Measurements from ENCODE around the gene MEPCE. TPM values are rescaled to one million over a fixed set of nuclear protein-coding genes. Genes with fewer than 3 reads are reported as not detected.
A peak's percentile ranks its signal among the peaks of the same experiment; 100 is the strongest.

MEPCE gene
- total and polyA plus RNA-seq, 2 of the 8 experiments (the other 6 are each of a cell fraction or from before 2014, with no cell fraction given) = 22.8 to 48.8 TPM

DNA sequence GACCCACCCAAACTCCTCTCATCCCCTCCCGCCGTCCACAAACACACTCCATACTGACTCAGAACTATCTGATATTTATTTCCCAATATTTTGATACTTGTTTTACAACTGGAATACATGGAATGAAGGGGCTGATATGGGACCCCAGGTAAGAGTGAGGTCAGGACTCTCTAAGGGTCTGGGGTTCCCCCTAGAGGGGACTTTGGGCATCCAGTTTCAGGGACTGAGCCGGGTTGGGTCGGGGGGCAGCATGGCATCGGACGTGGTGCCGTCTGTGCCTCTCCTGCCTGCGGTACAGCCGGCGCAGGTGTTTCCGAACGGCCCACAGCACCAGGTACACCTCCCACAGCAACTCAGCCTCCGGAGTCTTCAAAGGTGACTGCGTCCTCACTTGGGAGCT is 26.9 kb downstream of the MEPCE start:
- Histone ChIP-seq H3K18ac (ENCODE audit: extremely low read depth, low read length) (no peak overlapping the region), H4K91ac (replicated peaks; ENCODE audit: insufficient read length, low read length) (no peak overlapping the region), H3K36me3 (ENCODE audit: control insufficient read depth in 2 of 4, insufficient read depth in 4 of 4, low read length in 3 of 4) (no peaks in the 10 kb centered on the region), H3K79me2 (ENCODE audit: control insufficient read depth in 1 of 2, insufficient read depth in 2 of 2, low read length in 2 of 2) (no peaks in the 10 kb centered on the region), H3K27ac (ENCODE audit: low read depth, low read length) (no peak overlapping the region), H2BK20ac (ENCODE audit: low read length) (0 out of 2 replicates have a peak overlapping the region, but pooled peaks have one; percentile 61), H3K14ac (ENCODE audit: insufficient read length) (no peak overlapping the region), H3K9me3 (ENCODE audit: insufficient read depth in 2 of 2, low read depth in 1 of 2, low read length in 1 of 2) (no peaks in the 10 kb centered on the region), H3K4me2 (ENCODE audit: insufficient read depth in 1 of 2, low read depth in 2 of 2, low read length in 2 of 2) (no peak overlapping the region), H2AFZ (ENCODE audit: low read length) (0 out of 2 replicates have a peak overlapping the region, but pooled peaks have one; percentile 94), H3K4me3 (ENCODE audit: extremely low read depth in 1 of 4, insufficient read depth in 2 of 4, low read depth in 3 of 4, low read length in 4 of 4) (no peak overlapping the region), H3K4ac (replicated peaks; ENCODE audit: insufficient read length, low read depth, low read length) (no peak overlapping the region), H2BK5ac (ENCODE audit: low read depth, low read length) (0 out of 2 replicates have a peak overlapping the region, but pooled peaks have one; percentile 78), H3K23ac (ENCODE audit: insufficient read length) (no peak overlapping the region), H4K20me1 (replicated peaks in 1 of 2; ENCODE audit: control insufficient read depth in 1 of 2, insufficient read depth in 2 of 2, low read length in 2 of 2) (no peaks in the 10 kb centered on the region), H3K9ac (replicated peaks in 1 of 4; ENCODE audit: extremely low read depth in 1 of 4, low read depth in 3 of 4, low read length in 3 of 4) (no peak overlapping the region), H2BK15ac (ENCODE audit: low read length) (peak overlapping the region; percentile 65), H3K23me2 (ENCODE audit: low read depth, low read length) (no peaks in the 10 kb centered on the region), H3K4me1 (replicated peaks in 1 of 4; ENCODE audit: control insufficient read depth in 3 of 4, insufficient read depth in 4 of 4, low read length in 3 of 4) (peaks cover 0 to 8% (median 6%) of the 10 kb centered on the region in 4 experiments; a peak in 6 of 7 replicates), H4K8ac (ENCODE audit: extremely low read depth, insufficient read depth, low read length) (no peak overlapping the region), H2BK120ac (replicated peaks; ENCODE audit: low read depth, low read length) (no peak overlapping the region), H4K5ac (ENCODE audit: insufficient read length, low read depth, low read length) (no peak overlapping the region), H3K56ac (replicated peaks; ENCODE audit: insufficient read length, low read depth, low read length) (no peak overlapping the region), H2AK5ac (ENCODE audit: low read depth, low read length) (no peak overlapping the region), H2BK12ac (ENCODE audit: low read depth, low read length) (0 out of 2 replicates have a peak overlapping the region, but pooled peaks have one; percentile 72), H3K79me1 (ENCODE audit: low read depth, low read length) (no peaks in the 10 kb centered on the region), H3K27me3 (replicated peaks in 1 of 4; ENCODE audit: control insufficient read depth in 3 of 4, extremely low read depth in 1 of 4, insufficient read depth in 3 of 4, low read length in 3 of 4) (no peaks in the 10 kb centered on the region)
- ChIA-PET POLR2A (ENCODE audit: partially characterized antibody) (interaction anchor here (0.6 to 8.2 kb wide), 7 partner anchors 9 to 128 kb away, joined by 3 to 81 read pairs (median 4); partner anchors contain the start of genes MEPCE, TSC22D4 and ZCWPW1), CTCF (ENCODE audit: partially characterized antibody) (interaction anchor here (0.6 to 8.3 kb wide), 21 partner anchors 6 to 323 kb away, joined by 3 to 70 read pairs (median 5); partner anchors contain the start of gene SPACDR)
- TF ChIP-seq HDAC6 (IDR thresholded peaks at IDR 0.05; ENCODE audit: low read depth, low read length) = no peak
- TF ChIP-seq SP1 (IDR thresholded peaks at IDR 0.05; ENCODE audit: low read depth, low read length) = no peak
- TF ChIP-seq SP4 (IDR thresholded peaks at IDR 0.05; ENCODE audit: low read length) = no peak
- TF ChIP-seq, protein P1, sequence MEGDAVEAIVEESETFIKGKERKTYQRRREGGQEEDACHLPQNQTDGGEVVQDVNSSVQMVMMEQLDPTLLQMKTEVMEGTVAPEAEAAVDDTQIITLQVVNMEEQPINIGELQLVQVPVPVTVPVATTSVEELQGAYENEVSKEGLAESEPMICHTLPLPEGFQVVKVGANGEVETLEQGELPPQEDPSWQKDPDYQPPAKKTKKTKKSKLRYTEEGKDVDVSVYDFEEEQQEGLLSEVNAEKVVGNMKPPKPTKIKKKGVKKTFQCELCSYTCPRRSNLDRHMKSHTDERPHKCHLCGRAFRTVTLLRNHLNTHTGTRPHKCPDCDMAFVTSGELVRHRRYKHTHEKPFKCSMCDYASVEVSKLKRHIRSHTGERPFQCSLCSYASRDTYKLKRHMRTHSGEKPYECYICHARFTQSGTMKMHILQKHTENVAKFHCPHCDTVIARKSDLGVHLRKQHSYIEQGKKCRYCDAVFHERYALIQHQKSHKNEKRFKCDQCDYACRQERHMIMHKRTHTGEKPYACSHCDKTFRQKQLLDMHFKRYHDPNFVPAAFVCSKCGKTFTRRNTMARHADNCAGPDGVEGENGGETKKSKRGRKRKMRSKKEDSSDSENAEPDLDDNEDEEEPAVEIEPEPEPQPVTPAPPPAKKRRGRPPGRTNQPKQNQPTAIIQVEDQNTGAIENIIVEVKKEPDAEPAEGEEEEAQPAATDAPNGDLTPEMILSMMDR (IDR thresholded peaks at IDR 0.05; ENCODE audit: control extremely low read depth in 1 of 3, insufficient read depth in 1 of 3, low read depth in 1 of 3, low read length in 3 of 3) = peak; percentile 32 to 41 (median 34); a peak in 3 of 4 replicates
- TF ChIP-seq, protein P2, sequence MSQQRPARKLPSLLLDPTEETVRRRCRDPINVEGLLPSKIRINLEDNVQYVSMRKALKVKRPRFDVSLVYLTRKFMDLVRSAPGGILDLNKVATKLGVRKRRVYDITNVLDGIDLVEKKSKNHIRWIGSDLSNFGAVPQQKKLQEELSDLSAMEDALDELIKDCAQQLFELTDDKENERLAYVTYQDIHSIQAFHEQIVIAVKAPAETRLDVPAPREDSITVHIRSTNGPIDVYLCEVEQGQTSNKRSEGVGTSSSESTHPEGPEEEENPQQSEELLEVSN (IDR thresholded peaks at IDR 0.05) = no peak
- peak; percentile 31 to 43; a peak in 2 of 4 replicates for TF ChIP-seq RAD21 (IDR thresholded peaks at IDR 0.05 in 1 of 2, conservative IDR thresholded peaks at IDR 0.05 in 1 of 2; ENCODE audit: low read depth in 2 of 2, low read length in 2 of 2)
- TF ChIP-seq MAFK (IDR thresholded peaks at IDR 0.05; ENCODE audit: low read depth, low read length) = no peak
- TF ChIP-seq CEBPB (IDR thresholded peaks at IDR 0.05; ENCODE audit: low read depth, low read length) = no peak
- 89 to 100% methylated on average over 2 to 14 of the region's 14 CpGs for WGBS, 2 experiments (ENCODE audit: extremely low coverage in 1 of 2, insufficient coverage in 1 of 2, insufficient read length in 1 of 2, insufficient replicate concordance in 2 of 2, low coverage in 1 of 2, low lambda C conversion rate in 2 of 2, missing lambda C conversion rate in 1 of 2)
- DNase-seq (ENCODE audit: low read depth in 1 of 2, low spot score in 2 of 2) (no peak), FAIRE-seq (no peak)

Measured in H1 (cell line).